NCI-H2227 (cell line): Measurements from ENCODE around the gene TRPV6.

Experiments used
- DNase-seq: peaks from one replicate; lab custom pipeline; 2025; ENCODE audit not compliant: unreplicated experiment; lab: John Stamatoyannopoulos, UW

The TRPV6 gene

DNA sequence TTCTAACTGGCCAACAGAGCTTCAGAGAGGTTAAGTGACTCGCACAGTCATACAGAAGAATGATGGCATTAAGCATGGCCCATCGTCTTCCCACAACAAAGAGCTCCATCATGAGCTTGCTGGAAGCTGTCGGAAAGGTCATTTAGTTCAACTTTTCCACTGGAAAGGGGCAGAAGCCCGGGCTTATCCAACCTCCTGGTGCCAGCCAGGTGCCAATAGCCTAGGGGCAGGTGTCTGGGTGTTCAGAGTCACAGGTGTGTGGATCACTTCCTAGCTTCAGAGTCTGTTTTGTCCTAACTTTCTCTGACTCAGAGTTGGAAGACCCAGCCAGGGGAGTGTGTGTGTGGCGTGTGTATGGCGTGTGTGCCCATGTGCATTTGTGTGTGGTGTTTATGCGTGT, 1.3 kb upstream of the TRPV6 start:
- no peak for DNase-seq

DNA sequence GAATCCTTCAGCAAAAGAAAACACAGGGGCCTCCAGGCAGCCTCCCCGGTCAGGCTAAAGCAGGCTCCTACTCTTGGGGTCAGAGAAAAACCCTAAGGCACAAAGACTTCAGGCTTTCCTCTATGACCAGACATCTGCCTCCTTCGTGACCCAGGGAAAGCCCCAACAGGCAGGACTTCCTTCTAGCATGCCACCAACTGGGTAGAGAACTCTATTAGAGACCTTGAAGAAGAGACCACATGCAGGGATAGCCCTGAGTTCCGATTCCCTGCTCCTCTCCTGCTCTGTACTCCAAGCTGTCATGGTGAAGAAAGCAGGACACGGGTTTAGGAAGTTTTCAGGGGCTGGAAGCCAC, 1.3 kb downstream of the TRPV6 start:
- DNase-seq = no peak

GRCh38 chr7:142883571-142884285, 1.8 kb downstream of the TRPV6 start:
- DNase-seq = no peak

- no peak for DNase-seq
Observed at GRCh38 chr7:142883145-142883544, 2.4 kb downstream of the TRPV6 start.

GRCh38 chr7:142882338-142882678, 3.2 kb downstream of the TRPV6 start:
- DNase-seq = no peak

GRCh38 chr7:142881586-142882337, 3.8 kb downstream of the TRPV6 start:
- no peak for DNase-seq

- no peak for DNase-seq
Observed at GRCh38 chr7:142880876-142881505, 4.6 kb downstream of the TRPV6 start.

DNA sequence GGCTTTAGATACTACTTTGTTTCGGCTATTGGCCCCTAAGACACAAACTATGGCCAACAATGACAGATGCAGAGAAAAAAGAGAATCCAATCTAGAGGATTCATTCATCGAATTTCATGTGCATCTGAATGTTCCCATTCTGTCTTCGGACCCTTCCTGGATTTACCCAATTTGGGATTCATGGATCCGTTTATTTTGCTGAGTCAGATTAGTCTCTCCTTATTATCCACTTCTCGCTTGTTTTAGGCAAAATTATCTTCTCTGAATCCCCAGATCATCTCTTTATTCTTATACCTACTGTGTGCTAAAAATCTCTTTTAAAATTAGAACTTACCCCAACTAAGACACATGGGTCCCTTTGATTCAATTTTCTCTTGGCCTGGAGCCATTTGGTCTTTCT, 6.5 kb downstream of the TRPV6 start:
- DNase-seq = no peak

- DNase-seq = no peak
Observed at GRCh38 chr7:142878315-142878714, 7.2 kb downstream of the TRPV6 start.

- no peak for DNase-seq
Observed at GRCh38 chr7:142876991-142877910, 8.3 kb downstream of the TRPV6 start.

- DNase-seq = no peak
Observed at GRCh38 chr7:142876236-142876960, 9.1 kb downstream of the TRPV6 start.

DNA sequence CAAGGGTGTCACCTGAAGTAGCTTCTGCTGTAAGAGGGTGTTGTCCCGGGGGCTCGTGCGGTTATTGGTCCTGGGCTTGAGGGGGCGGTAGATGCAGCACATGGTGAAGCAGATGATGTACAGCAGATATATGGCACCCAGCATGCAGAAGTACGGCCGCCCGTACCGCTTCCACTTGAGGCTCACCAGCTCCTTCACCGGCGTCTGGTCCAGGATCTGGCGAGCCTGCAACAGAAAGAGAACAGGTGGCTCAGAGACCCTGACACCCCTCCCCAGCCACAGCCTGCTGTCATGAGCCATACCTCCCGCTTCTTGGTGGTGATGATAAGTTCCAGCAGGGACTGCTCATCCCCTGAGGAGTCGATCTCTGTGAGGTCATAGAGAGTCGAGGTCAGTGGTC, 10.1 kb downstream of the TRPV6 start:
- DNase-seq = no peak

DNA sequence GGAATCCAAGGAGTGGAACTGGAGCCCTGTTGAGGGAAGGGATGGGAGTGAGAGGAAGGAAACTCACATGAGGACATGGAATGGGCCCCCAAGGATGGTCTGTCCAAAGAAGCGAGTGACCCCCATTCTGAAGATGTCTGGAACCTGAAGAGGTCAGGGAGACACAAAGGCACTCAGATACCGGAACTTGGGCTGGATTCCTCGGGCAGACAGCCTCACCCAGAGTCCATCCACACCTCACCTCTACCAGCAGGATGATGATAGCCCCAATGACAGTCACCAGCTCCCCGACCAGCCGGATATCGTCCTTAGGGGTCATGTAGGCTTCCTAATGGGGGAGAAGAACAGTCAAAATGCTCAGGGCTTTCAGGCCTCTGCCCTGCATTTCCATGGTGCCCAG, 10.7 kb downstream of the TRPV6 start:
- DNase-seq = no peak

GRCh38 chr7:142874409-142874808, 11.1 kb downstream of the TRPV6 start:
- DNase-seq = no peak

GRCh38 chr7:142873871-142874270, 11.7 kb downstream of the TRPV6 start:
- DNase-seq = no peak

DNA sequence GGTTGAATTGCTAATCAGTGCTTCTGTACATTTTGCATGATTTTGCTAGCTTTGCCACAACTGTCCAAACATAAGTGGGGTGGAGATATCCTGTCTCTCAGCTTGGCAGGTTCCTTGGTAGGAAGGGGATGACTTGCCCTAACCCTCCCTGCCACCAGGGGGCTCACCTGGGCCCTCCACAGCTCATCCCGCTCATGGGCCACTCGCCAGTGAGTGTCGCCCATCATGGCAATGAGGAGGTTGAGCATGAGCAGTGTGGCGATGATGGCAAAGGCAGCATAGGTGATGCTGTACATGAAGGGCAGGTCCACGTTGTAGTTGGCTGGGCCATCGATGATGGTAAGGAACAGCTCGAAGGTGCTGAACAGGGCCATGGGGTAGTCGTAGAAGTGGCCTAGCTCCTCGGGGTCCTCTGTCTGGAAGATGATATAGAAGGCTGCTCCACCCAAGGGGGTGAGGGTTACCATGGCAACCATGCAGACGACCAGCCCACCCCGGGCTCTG, 12.2 kb downstream of the TRPV6 start:
- DNase-seq = no peak

- no peak for DNase-seq
Observed at GRCh38 chr7:142872106-142872675, 13.4 kb downstream of the TRPV6 start.

DNA sequence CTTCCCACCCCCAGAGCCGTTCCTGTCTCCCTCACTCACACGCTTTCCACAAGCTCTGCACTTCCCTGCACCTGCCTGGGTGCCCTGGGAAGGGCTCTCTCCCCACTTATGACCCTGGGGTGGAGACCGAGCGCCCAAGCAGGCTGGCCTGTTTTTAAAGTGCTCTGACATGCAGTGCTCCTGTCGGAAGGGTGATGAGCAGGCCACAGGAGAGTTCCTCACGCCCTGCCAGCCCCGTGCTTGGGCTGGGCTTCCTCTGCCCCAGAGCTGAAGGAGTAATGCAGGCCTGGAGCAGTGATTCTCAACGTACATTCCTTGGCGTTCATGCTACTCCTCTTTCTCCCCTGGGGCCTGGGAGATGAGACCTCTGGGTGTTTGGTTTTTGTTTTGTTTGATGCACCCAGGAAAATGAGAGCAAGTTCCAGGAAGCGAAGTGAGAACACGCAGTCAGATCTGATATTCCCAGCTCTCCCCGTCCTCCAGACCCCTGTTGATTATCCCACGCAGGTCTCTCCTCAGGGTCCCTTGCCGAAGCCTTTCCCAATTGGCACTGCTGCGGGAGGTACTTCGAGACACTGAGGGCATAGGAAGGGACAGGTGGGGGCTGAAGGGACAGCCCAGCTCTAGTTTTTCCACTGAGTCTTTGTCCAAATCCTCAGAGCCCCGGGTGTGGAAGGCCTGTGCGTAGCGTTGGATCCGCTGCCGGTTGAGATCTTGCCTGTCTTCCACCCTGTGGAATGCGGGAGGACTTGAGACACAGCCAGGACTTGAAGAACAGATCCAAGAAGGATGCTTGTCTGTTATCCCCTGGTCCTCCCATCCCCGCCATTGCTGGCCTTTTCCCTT, 14.1 kb downstream of the TRPV6 start:
- DNase-seq = no peak

GRCh38 chr7:142870566-142871259, 14.8 kb downstream of the TRPV6 start:
- no peak for DNase-seq
